PC-9 (cell line): ENCODE measurements around the gene MAB21L4.

Source experiments
- CTCF ChIP-seq: fragments of 200-600 bp; sonication (generic); conservative IDR thresholded peaks from 2 replicates; pipeline ENCODE4 v1.6.1; 2017; ENCODE audit warnings: mixed run types, antibody characterized with exemption, mild to moderate bottlenecking, moderate library complexity
- EZH2 ChIP-seq: fragments of 200-600 bp; sonication (generic); IDR thresholded peaks from 2 replicates; pipeline ENCODE4 v1.8.0; 2017; ENCODE audit warnings: antibody characterized with exemption, low read depth

GRCh38 chr2:240837621-240838020 is 58.3 kb downstream of the MAB21L4 start:
- TF ChIP-seq CTCF (no peak), EZH2 (no peak)
